ENCODE measurements around the gene JAML.
"Not testable (repeated sequence)": the region's sequence is repeated elsewhere in the genome, so short reads cannot be mapped to it uniquely, and the experiment has no call there.

Gene JAML

DNA sequence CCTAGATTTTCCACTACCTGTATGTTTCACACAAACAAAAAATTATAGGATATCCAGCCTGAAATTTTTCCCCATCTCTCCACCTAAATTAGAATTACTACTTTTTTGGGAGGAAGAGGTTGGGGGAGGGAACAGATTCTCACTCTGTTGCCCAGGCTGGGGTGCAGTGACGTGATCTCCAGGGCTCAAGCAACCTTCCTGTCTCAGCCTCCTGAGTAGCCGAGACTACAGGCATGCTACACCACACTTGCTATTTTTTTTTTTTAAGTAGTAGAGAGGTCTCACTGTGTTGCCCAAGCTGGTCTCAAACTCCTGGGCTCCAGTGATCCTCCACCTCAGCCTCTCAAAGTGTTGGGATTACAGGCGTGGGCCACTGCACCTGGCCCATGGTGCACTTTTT lies 9.5 kb downstream of the JAML start:
- DNase-seq, result no peak

DNA sequence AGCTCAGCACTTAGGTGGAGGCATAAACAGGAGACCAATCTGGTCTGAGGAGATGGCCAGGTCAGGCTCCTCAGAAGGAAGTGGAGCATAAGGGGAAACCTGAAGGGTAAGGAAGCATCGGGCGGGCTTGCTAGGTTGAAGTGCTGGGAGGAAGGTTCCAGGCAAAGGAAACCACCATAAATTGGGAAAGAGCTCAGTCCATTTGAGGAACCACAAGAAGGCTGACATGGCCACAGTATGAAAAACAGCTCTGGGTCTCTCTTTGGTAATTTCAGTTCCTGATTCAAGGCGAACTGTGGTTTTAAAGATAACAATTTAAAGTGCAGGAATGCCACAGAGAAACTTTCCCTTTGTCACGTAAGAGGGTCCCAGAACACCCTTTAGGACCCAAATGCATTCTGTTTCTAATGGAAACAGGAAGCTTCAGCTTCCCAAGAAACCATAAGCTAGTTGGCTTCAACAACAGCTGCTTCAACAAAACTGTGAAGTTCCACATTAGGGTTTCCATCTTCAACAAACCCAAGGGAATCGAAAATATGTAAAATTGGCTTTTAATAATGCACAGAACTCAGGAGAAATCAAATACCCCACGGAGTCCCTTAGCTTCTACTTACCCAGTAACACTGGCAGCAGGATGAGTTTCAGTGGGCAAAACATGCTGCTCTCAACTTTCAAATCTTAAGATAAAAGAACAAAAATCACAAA lies 10.4 kb downstream of the JAML start:
- DNase-seq, result peak; percentile 44

DNA sequence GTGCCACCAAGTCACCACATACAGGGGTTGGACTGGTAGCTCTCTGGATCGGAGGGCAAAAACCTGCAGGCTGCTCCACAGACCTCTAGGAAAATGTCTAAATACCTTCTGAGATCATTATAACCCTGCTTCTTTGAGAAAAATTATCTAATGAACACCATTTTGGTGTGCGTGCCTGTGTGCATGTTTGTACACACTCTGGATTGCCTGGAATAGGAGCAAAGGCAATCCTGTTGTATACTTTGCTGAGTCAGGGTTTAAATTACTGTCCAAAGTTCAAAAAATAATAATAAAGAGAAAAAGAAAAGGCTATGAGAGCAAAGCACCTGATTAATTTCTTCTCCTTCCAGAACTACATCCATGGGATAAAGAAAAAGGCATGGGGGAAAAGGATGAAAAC lies 11.0 kb downstream of the JAML start:
- no peak for DNase-seq

- no peak for DNase-seq
These were observed 11.6 kb downstream of the JAML start for GRCh38 chr11:118213201-118213600.

DNA sequence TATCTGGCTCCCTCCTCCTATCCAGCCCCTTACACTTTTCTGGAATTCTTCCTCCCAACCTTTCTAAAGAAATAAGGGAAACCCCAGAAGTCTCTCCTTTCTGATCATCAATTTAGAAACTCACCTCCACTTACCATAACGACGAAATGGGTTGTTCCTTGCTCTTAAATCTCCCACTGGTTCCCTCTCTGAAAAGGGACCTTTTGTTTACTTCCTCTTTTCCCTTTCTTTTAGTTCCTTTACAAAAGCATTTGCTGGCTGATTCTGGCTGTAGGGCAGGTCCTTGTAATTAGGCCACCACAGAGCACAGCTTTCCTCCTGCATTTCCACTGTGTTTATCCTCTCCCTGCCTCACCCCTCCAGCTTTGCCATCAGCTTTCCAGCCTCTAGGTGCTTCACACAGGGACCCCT lies 12.0 kb downstream of the JAML start:
- DNase-seq, result no peak

DNA sequence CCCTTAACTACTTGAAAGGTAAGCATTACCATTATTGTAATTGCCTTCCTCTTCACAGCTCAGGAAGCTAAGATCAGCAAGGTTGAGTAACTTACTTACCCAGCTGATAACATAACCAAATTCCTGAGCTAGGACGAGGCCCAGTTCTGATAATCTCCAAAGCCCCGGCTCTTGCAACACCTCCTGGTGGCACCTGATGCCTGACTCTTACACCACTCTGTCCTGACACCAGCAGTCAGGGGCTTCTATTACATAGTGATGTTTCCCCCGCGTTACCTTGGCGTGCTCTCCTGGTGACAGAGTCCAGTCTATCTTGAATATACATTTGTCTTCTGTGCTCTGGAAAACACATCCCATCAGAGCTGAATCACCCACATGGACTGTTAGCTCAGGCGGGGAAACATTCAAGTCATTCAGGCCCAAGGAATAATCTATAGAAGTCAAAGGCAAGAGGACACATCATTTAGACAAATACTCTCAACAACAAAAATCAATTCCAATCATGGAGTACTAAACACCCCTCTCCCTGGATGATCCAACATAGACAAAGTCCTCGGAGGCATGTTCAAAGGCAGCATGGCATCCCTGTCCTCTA lies 12.6 kb downstream of the JAML start:
- no peak for DNase-seq

- DNase-seq, result no peak
These were observed 13.8 kb downstream of the JAML start for GRCh38 chr11:118211006-118211405.

DNA sequence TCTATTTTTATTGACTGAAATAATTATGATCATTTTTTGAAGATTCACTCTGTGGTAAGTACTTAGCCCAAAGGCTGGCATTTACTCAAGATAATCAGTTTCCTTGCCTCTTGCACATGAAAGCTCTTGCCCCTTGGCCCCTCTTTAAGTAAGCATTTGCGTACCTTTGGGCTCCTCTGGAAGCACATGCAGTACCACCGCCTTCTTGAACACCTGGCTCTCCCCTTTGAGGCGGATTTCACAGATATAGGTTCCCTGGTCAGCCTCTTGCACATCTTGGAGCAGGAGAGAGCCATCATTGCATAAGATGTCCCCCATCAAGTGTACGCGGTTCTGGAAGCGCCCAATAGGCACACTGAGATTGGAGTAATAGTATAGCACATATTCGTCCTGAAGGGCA lies 14.5 kb downstream of the JAML start:
- DNase-seq, result no peak

DNA sequence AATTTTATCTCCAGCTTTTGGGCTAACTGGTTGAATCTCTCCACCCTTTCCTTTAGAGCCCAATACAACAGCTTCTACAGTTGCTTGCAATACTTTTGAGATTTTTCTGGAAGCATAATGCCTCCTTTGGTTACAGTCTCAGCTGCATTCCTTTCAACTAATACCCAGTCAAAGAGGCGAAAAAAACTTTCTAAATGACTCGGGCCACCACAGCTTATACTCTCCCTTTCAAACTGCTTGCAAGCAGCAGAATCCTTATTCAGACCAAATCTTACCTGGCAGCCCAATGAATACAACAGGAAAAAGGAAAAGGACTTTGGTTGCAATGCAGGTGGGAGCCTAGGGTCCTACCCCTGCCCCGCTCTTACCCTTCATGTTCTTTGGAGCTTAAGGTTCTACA lies 15.8 kb downstream of the JAML start:
- no peak for DNase-seq

DNA sequence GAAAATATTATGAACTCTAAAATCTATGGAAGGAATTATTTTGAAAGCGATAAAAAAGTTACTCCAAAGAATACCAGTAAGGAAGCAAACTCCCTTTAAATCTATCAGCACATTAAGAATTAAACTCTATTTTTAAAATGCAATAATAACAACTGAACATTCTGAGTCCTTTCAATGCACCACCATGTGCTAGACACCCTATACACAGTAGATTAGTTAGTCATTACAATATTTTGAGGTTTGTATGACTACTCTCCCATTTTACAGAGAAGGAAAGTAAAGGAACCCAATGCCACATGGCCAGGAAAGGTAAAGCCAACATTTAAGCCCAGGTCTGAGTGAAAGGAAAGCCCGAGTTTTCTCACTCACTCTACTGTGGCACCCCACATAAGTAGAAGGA lies 17.7 kb downstream of the JAML start:
- DNase-seq, result no peak

- DNase-seq, result no peak
These were observed 18.3 kb downstream of the JAML start for GRCh38 chr11:118206391-118207031.

DNA sequence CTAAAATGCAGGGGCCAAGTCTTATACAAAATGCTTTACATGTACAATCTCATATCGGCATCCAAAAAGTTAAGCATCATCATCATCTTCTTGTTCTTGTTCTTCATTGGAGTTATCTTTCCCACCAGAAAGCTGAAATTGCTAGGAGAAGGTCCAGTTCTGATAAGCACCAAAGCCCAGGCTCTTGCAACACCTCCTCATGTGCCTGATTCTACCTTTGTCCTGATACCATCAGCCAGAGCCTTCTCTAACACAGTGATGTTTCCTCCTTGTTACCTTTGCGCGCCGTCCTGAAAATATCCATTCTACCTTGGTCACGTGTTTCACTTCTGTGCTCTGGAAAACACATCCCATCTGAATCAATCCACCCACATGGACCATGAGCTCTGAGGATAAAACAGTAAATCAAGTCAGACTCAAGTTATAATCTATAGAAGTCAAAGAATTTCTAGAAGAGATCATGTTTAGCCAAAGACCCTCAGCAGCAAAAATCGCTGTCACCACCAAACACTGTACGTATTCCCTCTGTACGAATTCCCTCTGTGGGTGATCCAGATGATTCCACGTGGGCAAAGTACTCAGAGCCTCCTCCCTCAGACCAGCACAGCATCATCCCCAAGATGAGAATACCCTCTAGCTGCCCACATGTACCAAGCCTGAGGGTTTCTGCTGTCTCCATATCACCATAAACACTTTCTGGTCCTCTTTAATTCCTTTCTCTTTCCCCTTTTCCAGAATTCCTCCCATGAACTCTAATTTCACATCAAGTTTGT lies 19.0 kb downstream of the JAML start:
- DNase-seq, result no peak

DNA sequence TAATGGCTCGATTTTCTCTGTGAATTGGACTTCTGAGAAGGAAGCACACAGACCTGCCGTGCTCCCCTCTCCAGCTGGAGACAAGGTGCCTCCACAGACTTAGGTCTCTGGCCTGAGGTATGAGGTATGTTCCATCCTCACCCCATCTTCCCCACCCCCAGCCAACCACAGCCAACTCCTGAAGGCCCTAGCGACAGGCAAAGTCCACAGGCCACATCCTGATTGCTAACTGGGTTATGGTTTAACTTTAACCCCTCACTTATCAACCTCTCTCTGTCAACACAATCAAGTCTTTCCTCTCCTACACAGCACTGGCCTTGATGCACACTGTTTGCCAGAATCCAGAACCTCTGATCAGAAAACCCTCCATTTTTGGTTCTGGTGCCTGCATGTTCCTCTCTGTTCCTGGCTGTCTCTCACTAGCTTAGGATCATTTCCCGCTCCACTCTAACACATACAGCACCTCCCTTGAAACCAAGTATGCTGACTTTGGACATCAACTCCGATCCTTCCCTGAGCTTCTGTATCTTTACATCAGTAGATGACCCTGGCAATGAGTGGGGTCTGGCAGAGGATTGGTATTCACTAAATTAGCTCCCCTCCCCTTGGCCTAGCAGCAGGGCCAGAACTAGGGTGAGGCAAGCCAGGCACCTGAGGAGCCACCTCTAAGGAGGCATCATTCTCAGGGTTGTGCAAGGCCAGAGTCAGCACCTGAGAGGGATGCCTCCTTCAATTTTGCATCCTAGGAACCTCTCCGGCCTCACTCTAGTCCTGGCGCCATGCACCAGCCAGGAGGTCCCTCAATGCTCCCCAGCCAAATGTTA lies 22.0 kb downstream of the JAML start:
- DNase-seq, result peak; percentile 49

DNA sequence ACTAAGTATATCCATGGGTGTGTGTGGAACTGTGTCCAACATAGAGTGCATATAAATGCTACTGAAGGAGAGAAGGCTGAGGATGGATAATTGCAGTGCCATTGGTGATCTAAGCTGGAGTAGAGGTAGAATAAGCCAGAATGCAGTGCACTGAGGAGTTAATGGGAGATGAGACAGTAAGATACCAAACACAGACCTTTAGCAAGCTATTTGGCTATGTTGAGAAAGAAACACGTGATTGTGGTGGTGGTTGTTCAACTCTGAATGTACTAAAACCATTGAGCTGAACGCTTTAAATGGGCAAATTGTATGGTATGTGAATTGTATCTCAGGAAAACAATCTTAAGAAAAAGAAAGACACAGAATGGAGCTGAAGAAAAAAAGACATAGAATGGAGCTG lies 22.8 kb downstream of the JAML start:
- no peak for DNase-seq

DNA sequence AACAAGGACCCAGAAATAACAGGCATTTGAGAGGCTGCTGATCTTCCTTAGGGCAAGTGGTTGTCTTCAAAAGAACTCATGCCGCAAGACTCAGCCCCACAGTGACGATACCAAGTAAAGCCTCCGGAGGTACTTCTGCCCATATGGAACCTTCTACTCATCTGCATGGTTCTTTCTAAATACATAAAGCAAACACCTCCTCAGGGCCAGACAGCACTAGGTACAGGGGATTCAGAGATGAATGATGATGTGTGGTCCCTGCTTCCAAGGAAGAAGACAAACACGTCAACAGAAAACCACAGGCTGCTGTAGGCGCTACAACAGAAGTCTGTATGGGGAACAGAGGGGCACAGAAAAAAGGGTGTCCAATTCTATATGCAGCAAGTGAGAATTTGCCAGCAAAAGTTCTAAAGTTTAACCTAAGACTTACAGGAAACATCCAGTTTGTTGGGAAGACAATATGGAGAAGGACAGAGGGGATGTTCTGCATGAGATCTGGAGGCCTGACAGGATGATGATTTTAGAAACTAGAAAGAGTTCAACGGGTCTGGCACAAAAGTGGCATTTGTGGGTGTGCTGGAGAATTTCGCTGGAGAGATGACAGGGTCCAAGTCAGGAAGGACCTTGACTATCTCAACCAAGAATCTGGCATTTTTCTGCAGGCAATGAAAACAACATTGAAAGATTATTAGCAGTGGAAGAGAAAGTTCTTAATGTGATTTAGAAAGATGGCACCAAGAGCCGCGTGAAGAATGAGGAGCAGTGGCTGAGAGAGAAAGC lies 23.7 kb downstream of the JAML start:
- DNase-seq, result peak; percentile 53

GRCh38 chr11:118200497-118200896 lies 24.3 kb downstream of the JAML start:
- no peak for DNase-seq

GRCh38 chr11:118199135-118199534 lies 25.7 kb downstream of the JAML start:
- DNase-seq, result no peak

- peak; percentile 82 for DNase-seq
These were observed 26.4 kb downstream of the JAML start for GRCh38 chr11:118198370-118198769.

DNA sequence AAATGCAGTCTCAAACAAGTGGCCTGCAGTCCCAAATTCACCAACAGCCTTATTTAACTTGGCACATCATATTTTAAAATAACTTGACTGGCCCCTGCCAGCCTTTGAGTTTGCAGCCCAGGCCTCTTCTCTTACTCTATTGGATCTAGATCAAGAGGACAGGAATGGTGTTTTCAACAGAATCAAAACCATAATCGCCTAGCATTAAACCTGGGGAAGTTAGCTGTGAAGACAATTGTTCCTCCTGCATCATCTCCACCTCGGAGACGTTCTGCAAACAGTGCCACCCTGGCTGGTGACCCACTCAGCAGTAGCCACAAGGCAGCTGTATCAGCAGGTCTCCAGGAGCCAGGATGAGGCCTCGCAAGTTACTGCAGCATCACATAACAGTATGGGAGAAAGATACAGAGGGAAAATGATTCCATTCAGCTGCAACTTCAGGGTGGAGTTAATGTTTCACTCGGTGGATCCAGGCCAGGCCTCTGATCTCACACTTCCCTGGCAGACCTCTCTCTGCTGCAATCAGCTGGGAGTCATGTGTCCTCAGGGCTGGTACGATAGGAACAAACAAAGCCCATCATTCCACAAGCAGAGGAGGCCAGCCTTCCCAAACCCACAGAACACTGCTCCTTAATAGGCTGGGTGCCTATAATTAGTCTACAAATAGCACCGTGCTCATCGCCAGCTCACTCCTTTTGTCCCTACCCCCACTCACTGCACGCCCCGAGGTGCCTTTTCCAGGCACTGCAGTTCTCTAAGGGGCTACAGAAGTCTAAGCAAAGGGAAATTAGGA lies 29.8 kb downstream of the JAML start:
- no peak for DNase-seq

GRCh38 chr11:118193910-118194566 lies 30.8 kb downstream of the JAML start:
- no peak for DNase-seq

GRCh38 chr11:118192817-118193216 lies 32.0 kb downstream of the JAML start:
- DNase-seq, result not testable (repeated sequence)
